Measurements from ENCODE around the gene SLC4A4. TPM values are rescaled to one million over a fixed set of nuclear protein-coding genes. Genes with fewer than 3 reads are reported as not detected.
A peak's percentile ranks its signal among the peaks of the same experiment; 100 is the strongest.

The SLC4A4 gene
- total RNA-seq, 1 donor: 13.0 TPM

DNA sequence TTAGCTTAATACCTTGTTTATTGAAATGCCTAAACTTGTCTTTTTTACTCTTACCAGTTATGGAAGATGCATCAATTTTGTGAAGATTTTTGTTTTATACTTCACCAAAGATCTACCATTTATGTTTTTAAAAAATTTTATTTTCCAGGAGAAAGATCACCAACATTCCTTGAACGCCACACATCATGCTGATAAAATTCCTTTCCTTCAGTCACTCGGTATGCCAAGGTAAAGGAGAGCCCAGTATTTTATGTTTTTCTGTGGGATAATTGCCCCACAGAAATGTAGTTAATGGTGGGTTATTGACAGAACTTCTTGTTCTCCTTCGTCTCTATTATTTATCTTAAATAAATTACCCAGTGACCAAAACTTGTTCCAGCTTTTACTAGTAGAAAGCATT, 228.0 kb downstream of the SLC4A4 start:
- Histone ChIP-seq H3K27ac (ENCODE audit: low read depth, low read length) (no peak overlapping the region), H3K9me3 (ENCODE audit: low read depth, low read length) (no peaks in the 10 kb centered on the region), H3K79me2 (ENCODE audit: insufficient read depth, low read length) (no peaks in the 10 kb centered on the region), H3K27me3 (ENCODE audit: insufficient read depth, low read length) (no peaks in the 10 kb centered on the region), H3K36me3 (ENCODE audit: insufficient read depth, low read length) (peaks cover 35% of the 10 kb centered on the region), H2AFZ (ENCODE audit: low read length) (no peak overlapping the region), H3K4me2 (ENCODE audit: insufficient read depth, low read length) (no peak overlapping the region), H4K20me1 (ENCODE audit: insufficient read depth, low read length) (no peaks in the 10 kb centered on the region), H3K4me3 (ENCODE audit: insufficient read depth, low read length) (no peak overlapping the region), H3K4me1 (ENCODE audit: insufficient read depth, low read length) (no peaks in the 10 kb centered on the region)
- no peak for TF ChIP-seq CTCF (IDR thresholded peaks at IDR 0.05; ENCODE audit: extremely low read depth, low read depth, low read length)
- no peak for DNase-seq (ENCODE audit: insufficient read length, low spot score, missing footprints)

- no peak for DNase-seq (ENCODE audit: insufficient read length, low spot score, missing footprints)
- H3K4me3 ChIP-seq (ENCODE audit: insufficient read depth, low read length): no peak overlapping the region
- no peak overlapping the region for H3K27ac ChIP-seq (ENCODE audit: low read depth, low read length)
- H3K27me3 ChIP-seq (ENCODE audit: insufficient read depth, low read length): no peaks in the 10 kb centered on the region
- no peak overlapping the region for H3K4me2 ChIP-seq (ENCODE audit: insufficient read depth, low read length)
- H3K9me3 ChIP-seq (ENCODE audit: low read depth, low read length): no peaks in the 10 kb centered on the region
- H2AFZ ChIP-seq (ENCODE audit: low read length): no peak overlapping the region
- TF ChIP-seq CTCF (IDR thresholded peaks at IDR 0.05; ENCODE audit: extremely low read depth, low read depth, low read length): no peak
- no peaks in the 10 kb centered on the region for H3K79me2 ChIP-seq (ENCODE audit: insufficient read depth, low read length)
- no peaks in the 10 kb centered on the region for H4K20me1 ChIP-seq (ENCODE audit: insufficient read depth, low read length)
- H3K4me1 ChIP-seq (ENCODE audit: insufficient read depth, low read length): no peaks in the 10 kb centered on the region
- H3K36me3 ChIP-seq (ENCODE audit: insufficient read depth, low read length): peaks cover 31% of the 10 kb centered on the region
Observed at GRCh38 chr4:71568131-71568530, 229.3 kb downstream of the SLC4A4 start.

DNA sequence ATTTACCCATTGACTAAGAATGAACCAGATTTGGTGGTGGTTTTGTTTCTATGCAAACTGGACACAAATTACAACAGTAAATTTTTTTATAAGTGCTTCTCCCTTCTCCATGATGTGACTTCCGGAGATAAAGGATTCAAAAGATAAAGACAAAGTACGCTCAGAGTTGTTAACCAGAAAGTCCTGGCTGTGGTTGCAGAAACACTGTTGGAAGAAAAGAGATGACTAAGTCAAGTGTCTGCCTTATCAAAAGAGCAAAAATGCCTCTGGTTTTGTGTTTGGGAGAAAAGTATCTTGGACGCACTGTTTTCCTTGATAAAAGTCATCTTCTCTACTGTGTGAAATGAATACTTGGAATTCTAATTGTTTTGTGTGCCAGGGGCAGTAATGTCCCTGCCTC, 231.7 kb downstream of the SLC4A4 start:
- Histone ChIP-seq H3K4me1 (ENCODE audit: insufficient read depth, low read length) (no peaks in the 10 kb centered on the region), H4K20me1 (ENCODE audit: insufficient read depth, low read length) (no peaks in the 10 kb centered on the region), H3K27ac (ENCODE audit: low read depth, low read length) (peak overlapping the region; percentile 57), H3K4me2 (ENCODE audit: insufficient read depth, low read length) (no peak overlapping the region), H2AFZ (ENCODE audit: low read length) (no peak overlapping the region), H3K79me2 (ENCODE audit: insufficient read depth, low read length) (no peaks in the 10 kb centered on the region), H3K9me3 (ENCODE audit: low read depth, low read length) (no peaks in the 10 kb centered on the region), H3K4me3 (ENCODE audit: insufficient read depth, low read length) (no peak overlapping the region), H3K27me3 (ENCODE audit: insufficient read depth, low read length) (no peaks in the 10 kb centered on the region), H3K36me3 (ENCODE audit: insufficient read depth, low read length) (peaks cover 22% of the 10 kb centered on the region)
- no peak for DNase-seq (ENCODE audit: insufficient read length, low spot score, missing footprints)
- TF ChIP-seq CTCF (IDR thresholded peaks at IDR 0.05; ENCODE audit: extremely low read depth, low read depth, low read length): no peak

DNA sequence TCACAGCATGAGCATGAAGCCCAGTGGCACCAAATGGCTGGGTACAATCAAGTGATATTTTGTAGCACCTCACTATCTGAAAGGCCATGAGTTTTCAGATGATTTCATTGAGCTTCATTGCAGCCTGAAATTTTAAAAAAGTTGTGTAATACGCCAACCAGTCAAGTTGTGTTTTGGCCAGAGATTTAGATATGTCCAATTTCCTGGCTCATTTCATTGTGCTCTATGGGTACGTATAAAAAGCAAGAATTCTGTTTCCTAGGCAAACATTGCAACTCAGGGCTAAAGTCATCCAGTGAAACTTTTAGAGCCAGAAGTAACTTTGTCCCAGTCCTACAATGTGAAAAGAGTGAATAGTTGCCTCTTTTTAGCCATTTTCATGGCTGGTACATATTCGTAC, 232.5 kb downstream of the SLC4A4 start:
- H3K9me3 ChIP-seq (ENCODE audit: low read depth, low read length): no peaks in the 10 kb centered on the region
- no peak overlapping the region for H2AFZ ChIP-seq (ENCODE audit: low read length)
- no peak overlapping the region for H3K4me3 ChIP-seq (ENCODE audit: insufficient read depth, low read length)
- TF ChIP-seq CTCF (IDR thresholded peaks at IDR 0.05; ENCODE audit: extremely low read depth, low read depth, low read length): no peak
- H4K20me1 ChIP-seq (ENCODE audit: insufficient read depth, low read length): no peaks in the 10 kb centered on the region
- no peaks in the 10 kb centered on the region for H3K79me2 ChIP-seq (ENCODE audit: insufficient read depth, low read length)
- no peaks in the 10 kb centered on the region for H3K27me3 ChIP-seq (ENCODE audit: insufficient read depth, low read length)
- H3K4me1 ChIP-seq (ENCODE audit: insufficient read depth, low read length): no peaks in the 10 kb centered on the region
- DNase-seq (ENCODE audit: insufficient read length, low spot score, missing footprints): no peak
- H3K4me2 ChIP-seq (ENCODE audit: insufficient read depth, low read length): no peak overlapping the region
- no peak overlapping the region for H3K27ac ChIP-seq (ENCODE audit: low read depth, low read length)
- H3K36me3 ChIP-seq (ENCODE audit: insufficient read depth, low read length): peaks cover 22% of the 10 kb centered on the region
